GM18508 (cell line): Measurements from ENCODE around the gene CATSPERB.
"Not testable (repeated sequence)": the region's sequence is repeated elsewhere in the genome, so short reads cannot be mapped to it uniquely, and the experiment has no call there.

Source experiments
- ATAC-seq: cut with Tn5 transposase; IDR thresholded peaks from one replicate; pipeline ENCODE4 v1.9.1; 2021; ENCODE audit warnings: moderate number of reproducible peaks; ENCODE audit not compliant: insufficient read depth, unreplicated experiment

Gene CATSPERB

DNA sequence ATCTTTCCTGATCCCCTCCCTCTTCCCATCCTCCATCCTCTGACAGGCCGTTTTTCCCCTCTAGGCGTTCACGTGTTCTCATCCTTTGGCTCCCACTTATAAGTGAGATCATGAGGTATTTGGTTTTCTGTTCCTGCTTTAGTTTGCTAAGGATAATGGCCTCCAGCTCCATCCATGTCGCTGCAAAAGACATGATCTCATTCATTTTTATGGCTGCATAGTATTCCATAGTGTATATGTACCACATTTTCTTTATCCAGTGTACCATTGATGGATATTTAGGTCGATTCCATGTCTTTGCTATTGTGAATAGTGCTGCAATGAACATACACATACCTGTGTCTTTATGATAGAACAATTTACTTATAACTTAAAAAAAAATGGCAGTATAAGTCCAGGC lies 197.8 kb downstream of the CATSPERB start:
- ATAC-seq, result not testable (repeated sequence)

- no peak for ATAC-seq
Measured at GRCh38 chr14:91533623-91534022, 198.3 kb downstream of the CATSPERB start.
